SJSA1 (cell line): ENCODE results near the gene SMIM1. TPM values are rescaled to one million over a fixed set of nuclear protein-coding genes. Genes with fewer than 3 reads are reported as not detected.

Experiments
- DNase-seq, 2 experiments: peaks; one replicate each; pipeline ENCODE4 v3.0.0-alpha.2; 2015 to 2020; ENCODE audit warnings: low spot score in 2 of 2, low read depth in 1 of 2
- H3K27ac ChIP-seq: fragments of 250-450 bp; sonication (Bioruptor Pico); 2 replicates; pipeline ENCODE4 v1.5.1; 2020; ENCODE audit warnings: mild to moderate bottlenecking, moderate library complexity
- H3K27me3 ChIP-seq: fragments of 250-450 bp; sonication (Bioruptor Pico); replicated peaks from 2 replicates; pipeline ENCODE4 v1.5.1; 2020; ENCODE audit warnings: mild to moderate bottlenecking, moderate library complexity
- H3K36me3 ChIP-seq: fragments of 250-450 bp; sonication (Bioruptor Pico); 2 replicates; pipeline ENCODE4 v1.5.1; 2020; ENCODE audit warnings: mild to moderate bottlenecking
- H3K4me1 ChIP-seq: fragments of 250-450 bp; sonication (Bioruptor Pico); replicated peaks from 2 replicates; pipeline ENCODE4 v1.6.1; 2021; ENCODE audit warnings: mild to moderate bottlenecking
- H3K4me3 ChIP-seq: fragments of 250-450 bp; sonication (Bioruptor Pico); 2 replicates; pipeline ENCODE4 v1.5.1; 2020; ENCODE audit warnings: mild to moderate bottlenecking
- H3K9me3 ChIP-seq: fragments of 250-450 bp; sonication (Bioruptor Pico); replicated peaks from 2 replicates; pipeline ENCODE4 v1.5.1; 2020; ENCODE audit warnings: mild to moderate bottlenecking
- total RNA-seq: library from RNA; depleted of rRNA; stranded (reverse); fragments of >200 nt; shearing (Covaris generic); gene quantifications from 2 replicates; pipeline ENCODE4 v1.2.3, GENCODE V29; 2014

The SMIM1 gene
- total RNA-seq, 1 experiment from 2014 or later = not detected

DNA sequence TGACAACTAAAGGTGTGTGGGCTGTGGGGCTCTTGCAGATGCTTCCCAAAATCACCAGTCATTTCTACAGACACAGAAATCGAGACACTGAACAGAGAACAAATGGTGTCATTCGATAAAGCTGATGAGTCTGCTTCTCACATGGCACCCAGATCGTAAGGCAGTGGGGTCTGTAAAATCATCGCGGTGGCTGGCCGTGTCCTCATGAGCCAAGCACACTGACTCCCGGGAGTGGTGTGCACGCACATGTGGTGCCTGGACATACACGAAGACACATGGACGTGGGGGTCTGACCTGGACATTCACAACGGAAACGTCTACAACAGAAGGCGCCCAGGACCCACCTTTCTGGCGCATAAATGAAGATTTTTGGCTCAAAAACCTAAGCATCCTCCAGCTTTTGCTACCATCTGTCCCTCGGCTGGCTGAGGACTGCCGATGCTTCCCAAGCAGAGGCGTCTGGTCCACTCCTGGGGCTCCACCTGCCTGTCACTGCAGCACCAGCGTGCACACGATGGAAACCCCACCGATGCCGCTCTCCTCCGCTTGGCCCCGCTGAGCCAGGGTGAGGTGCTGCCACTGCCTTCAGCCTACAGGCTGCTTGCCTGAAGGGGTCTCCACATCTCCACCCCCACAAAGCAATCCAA is 6.8 kb downstream of the SMIM1 start:
- Histone ChIP-seq H3K4me1 (peaks cover 7% of the 10 kb centered on the region), H3K27me3 (no peaks in the 10 kb centered on the region), H3K4me3 (no peak overlapping the region), H3K36me3 (peaks cover 56% of the 10 kb centered on the region), H3K9me3 (no peaks in the 10 kb centered on the region), H3K27ac (no peak overlapping the region)
- no peak for DNase-seq

DNA sequence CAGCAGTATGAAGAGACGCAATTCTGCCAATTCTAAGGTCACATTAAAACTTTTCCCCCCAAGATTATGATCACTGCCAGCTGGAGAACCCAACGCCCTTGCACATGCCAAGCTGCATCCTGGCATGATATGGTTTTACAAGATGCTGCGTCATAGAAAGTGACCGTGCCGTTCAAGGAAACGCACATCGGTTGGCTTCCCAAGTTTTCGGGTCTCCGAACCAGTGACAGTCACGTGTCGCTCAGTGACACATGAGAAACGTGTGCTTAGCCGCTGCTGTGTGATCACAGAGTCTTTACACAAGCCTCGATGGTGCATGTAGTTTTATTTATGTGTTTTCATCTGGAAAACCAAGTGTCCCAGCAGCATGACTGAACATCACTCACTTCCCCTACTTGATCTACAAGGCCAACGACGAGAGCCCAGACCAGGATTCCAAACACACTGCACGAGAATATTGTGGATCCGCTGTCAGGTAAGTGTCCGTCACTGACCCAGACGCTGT is 7.4 kb downstream of the SMIM1 start:
- H3K4me3 ChIP-seq = no peak overlapping the region
- H3K27ac ChIP-seq = no peak overlapping the region
- H3K4me1 ChIP-seq = peaks cover 7% of the 10 kb centered on the region
- no peaks in the 10 kb centered on the region for H3K9me3 ChIP-seq
- H3K27me3 ChIP-seq = no peaks in the 10 kb centered on the region
- H3K36me3 ChIP-seq = peaks cover 61% of the 10 kb centered on the region
- no peak for DNase-seq

DNA sequence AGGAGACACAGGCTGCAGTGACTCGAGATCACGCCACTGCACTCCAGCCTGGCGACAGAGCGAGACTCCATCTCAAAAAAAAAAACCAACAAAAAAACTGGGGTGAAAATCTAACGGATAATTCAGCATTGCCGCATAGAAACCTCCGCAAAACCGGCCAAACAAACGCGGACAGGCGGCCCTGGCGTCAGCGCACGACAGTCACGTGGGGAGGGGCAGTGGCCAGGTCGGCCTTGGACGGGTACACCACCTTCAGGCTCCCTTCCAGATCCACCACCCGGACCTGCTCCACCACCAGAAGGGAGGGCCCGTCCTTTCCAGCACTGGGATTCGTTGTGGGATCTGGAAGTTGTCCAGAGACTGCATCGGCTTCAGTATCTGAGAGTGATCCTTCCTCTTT is 8.4 kb downstream of the SMIM1 start:
- Histone ChIP-seq H3K9me3 (no peaks in the 10 kb centered on the region), H3K27ac (no peak overlapping the region), H3K36me3 (peaks cover 71% of the 10 kb centered on the region), H3K4me1 (peaks cover under 1% of the 10 kb centered on the region), H3K27me3 (no peaks in the 10 kb centered on the region), H3K4me3 (no peak overlapping the region)
- DNase-seq = no peak

DNA sequence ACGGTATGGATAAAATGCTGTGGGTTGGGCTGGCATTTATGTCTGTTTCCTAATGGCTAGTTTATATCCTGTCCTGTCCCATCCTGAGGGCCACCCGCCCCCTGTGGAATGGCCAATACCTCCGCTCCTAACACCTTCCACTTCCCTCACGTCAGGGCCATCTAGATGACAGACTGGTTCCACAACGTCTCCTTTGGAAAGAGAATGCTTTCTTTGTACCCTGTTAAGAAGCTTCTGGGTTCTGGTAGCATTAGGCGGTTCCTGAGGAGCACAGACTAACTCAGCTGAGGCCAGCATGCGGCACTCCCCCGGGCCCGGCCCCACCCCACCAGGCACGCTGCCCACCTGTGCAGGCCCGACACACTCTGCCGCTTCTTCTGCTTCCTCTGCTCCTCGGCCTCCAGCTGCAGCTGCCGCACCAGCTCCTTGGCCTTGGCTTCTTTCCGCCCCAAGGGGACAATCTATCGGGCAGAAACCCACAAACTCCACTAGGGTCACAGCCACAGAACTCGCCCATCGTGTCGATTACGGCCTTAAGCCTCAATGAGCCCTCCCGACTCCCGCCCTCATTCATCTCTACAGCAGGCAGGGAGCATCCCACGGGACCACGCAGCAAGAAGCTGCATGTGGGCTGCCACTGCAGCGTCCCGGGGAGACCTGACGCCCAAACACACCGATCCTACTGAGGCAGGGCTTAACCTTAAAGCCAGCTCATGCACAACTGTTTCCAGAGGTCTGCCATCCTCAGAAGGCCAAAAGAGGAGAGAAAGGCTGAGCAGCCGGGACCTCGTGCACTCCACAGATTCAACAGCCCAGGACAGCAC is 11.3 kb downstream of the SMIM1 start:
- H3K9me3 ChIP-seq = no peaks in the 10 kb centered on the region
- H3K36me3 ChIP-seq = peaks cover 92% of the 10 kb centered on the region
- DNase-seq = no peak
- H3K4me1 ChIP-seq = no peaks in the 10 kb centered on the region
- H3K27me3 ChIP-seq = no peaks in the 10 kb centered on the region
- H3K4me3 ChIP-seq = no peak overlapping the region
- no peak overlapping the region for H3K27ac ChIP-seq

DNA sequence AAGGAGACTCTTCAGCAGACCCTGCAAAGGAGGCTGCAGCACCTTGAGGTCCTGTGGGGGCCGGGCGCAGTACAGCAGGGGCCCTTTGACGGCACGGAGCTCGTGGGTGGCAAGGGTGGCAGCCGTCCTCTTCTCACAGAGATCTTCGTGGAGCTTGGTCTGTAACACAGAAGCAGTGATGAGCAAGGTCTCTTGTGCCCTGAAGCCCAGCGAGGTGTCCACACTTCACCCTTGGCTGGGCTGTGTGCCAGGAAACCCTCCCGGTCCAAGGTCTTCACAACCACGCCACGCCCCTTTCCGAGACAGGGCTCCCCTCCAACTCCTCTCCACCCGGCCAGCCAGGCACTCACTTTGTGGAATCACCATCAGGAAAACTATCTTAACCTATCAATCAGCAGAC is 12.5 kb downstream of the SMIM1 start:
- no peaks in the 10 kb centered on the region for H3K27me3 ChIP-seq
- no peak overlapping the region for H3K4me3 ChIP-seq
- peaks cover 84% of the 10 kb centered on the region for H3K36me3 ChIP-seq
- DNase-seq = no peak
- H3K27ac ChIP-seq = no peak overlapping the region
- H3K4me1 ChIP-seq = no peaks in the 10 kb centered on the region
- no peaks in the 10 kb centered on the region for H3K9me3 ChIP-seq

DNA sequence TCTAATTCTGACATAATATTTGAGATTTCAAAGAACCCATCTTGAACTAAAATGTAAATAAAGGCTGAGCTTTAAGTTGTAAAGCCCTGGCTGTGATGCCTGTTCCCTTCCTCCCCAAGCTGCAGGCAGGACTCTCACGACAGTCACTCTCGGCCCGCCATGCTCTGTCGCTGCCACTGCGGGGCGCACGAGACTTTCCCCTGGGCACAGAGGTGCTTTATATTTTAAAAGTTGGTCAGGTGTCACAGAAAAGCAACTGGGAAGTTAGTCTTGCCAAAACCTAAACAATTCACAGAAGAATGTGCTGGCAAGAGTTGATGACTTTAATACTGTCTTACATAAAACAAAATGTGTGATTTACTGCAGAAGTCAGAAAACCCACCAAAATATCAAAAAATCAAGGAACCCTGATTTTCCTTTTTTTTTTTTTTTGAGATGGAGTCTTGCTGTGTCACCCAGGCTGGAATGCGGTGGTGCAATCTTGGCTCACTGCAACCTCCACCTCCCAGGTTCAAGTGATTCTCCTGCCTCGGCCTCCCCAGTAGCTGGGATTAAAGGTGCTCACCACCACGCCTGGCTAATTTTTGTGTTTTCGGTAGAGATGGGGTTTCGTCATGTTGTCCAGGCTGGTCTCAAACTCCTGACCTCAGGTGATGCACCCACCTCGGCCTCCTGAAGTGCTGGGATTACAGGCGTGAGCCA is 13.1 kb downstream of the SMIM1 start:
- H3K4me1 ChIP-seq = no peaks in the 10 kb centered on the region
- H3K9me3 ChIP-seq = no peaks in the 10 kb centered on the region
- DNase-seq = no peak
- peaks cover 79% of the 10 kb centered on the region for H3K36me3 ChIP-seq
- H3K27me3 ChIP-seq = no peaks in the 10 kb centered on the region
- H3K27ac ChIP-seq = no peak overlapping the region
- no peak overlapping the region for H3K4me3 ChIP-seq

DNA sequence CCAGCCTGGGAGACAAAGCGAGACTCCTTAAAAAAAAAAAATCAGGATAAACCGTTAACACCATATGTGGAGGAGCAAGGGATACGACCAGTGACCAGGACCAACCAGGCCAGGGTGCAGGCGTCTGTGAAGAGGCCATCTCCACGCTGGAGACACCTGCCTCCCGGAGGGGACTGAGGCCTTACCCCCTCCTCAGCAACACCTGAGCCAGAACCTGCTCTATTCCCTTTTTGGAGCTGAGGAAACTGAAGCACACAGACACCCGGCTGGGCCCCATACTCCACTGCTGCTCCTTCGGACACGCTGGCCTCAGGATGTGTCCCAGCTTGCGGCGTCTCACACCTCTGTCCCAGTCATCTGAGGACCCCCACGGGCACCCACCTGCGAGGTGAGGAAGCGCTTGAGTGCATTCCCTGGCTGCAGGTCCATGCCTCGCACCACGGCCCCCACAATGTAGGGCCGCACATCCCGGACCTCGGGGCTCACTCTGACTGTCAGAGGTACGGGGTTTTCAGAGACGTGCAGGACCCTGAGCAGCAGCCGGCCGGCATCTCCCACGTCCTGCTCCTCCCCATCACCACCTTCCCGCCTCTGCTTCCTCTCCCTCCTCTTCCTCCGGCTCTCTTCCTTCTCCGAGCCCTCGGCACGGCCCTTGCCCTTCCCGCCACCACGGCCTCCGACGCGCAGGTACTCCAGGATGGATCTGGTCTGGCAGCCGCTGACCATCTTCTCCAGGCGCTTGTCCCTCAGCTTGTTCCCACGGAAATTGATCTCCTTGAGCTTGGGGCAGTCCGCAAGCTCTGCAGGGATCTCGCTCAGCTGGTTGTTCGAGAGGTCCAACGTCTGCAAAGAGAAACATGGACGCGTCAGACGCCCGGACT is 14.2 kb downstream of the SMIM1 start:
- Histone ChIP-seq H3K4me3 (no peak overlapping the region), H3K27me3 (no peaks in the 10 kb centered on the region), H3K27ac (no peak overlapping the region), H3K9me3 (no peaks in the 10 kb centered on the region), H3K36me3 (peaks cover 69% of the 10 kb centered on the region), H3K4me1 (no peaks in the 10 kb centered on the region)
- DNase-seq = no peak

DNA sequence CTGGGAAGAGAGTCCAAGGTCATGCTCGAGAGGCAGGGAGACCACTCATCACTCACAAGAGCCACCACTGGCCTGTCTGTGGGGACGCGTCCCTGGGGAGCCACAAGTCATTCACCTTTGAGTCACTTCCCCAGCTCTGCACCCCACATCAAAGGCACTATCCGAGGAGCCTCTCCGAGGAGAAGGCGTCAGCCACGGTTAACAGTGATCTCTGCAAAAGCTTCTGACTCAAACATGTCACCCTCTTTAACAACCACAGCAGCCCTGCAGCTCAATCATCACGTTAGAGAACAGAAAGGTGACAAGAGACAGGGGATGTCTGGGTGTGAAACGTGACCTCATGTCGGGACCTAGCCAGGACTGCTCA is 14.8 kb downstream of the SMIM1 start:
- no peaks in the 10 kb centered on the region for H3K9me3 ChIP-seq
- peaks cover 67% of the 10 kb centered on the region for H3K36me3 ChIP-seq
- H3K27me3 ChIP-seq = no peaks in the 10 kb centered on the region

DNA sequence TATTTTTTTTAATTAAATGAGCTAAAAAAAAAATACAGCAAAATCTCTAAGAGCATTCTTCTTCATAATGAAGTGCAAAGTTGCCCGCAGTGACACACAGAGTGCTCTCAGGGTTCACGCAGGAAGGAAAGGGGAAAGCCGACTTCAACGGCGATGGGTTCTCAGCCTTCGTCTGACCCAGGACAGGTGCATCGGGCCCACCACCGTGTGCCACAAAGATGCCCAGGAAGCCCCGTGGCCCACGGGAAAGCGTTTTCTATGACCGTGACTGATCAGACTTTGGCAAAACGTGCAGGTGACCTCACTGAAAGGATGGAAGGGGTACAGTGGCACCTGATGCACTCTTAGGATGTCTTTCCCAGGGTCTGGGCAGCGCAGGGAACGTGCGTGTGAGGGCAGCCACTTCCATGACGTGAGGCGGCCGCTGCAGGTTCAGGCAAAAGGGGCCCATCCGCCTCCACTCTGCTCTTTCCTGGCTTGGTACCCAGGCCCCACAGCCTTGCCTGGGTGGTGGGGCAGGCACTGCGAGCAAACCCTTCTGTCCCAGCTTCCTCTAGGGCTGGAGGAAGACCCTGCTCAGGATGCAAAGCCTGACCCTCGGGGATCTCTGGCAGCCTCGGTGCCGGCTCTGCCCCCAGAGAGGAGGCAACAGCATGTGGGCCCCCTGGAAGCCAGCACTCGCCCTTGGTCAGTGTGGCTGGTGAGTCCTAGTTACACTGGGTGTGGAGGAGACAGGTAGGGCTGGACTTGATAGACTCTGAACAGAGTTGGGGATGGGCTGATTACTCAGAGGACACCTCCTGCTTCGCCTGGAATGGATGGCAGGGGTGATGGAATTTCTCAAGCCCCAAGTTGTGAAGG is 15.4 kb downstream of the SMIM1 start:
- Histone ChIP-seq H3K27ac (no peak overlapping the region), H3K9me3 (no peaks in the 10 kb centered on the region), H3K4me1 (no peaks in the 10 kb centered on the region), H3K4me3 (no peak overlapping the region), H3K36me3 (peaks cover 66% of the 10 kb centered on the region), H3K27me3 (no peaks in the 10 kb centered on the region)
- DNase-seq = no peak

More for the DNA sequence above, 14.8 kb downstream of the SMIM1 start:
- Histone ChIP-seq H3K4me3 (no peak overlapping the region), H3K27ac (no peak overlapping the region), H3K4me1 (no peaks in the 10 kb centered on the region)
- no peak for DNase-seq

DNA sequence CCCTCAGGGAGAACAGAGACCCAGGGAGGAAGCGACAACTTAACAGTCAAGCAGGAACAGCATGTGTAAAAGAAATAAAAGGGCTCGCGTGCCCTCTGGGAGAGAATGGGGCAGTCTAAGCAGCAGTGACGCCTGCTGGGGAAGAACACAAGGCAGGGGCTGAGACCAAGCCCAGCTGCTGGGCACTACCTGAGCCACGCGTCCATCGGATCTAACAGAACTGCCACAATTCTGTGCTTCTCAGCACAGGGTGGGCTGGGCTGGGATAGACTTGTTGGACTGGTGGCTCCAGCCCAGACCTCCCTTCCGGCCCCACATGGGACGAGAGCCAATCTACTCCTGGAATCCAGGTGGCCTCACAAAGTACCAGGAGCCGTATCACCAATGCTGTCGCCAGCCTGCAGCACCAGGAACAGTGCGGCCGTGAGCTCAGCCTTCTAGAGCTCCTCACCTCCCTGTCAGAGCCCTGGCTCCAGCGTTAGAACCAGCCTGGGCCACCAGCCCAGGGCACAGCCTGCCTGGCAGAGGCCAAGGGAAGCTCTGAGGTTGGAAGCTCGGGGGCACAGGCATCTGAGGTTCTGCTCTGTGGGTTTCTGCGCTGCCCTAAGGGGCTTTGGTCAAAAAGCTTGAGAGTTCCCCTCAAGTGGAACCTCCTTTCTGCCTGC is 16.3 kb downstream of the SMIM1 start:
- DNase-seq = no peak
- no peaks in the 10 kb centered on the region for H3K27me3 ChIP-seq
- peaks cover 69% of the 10 kb centered on the region for H3K36me3 ChIP-seq
- peaks cover under 1% of the 10 kb centered on the region for H3K4me1 ChIP-seq
- no peak overlapping the region for H3K27ac ChIP-seq
- no peaks in the 10 kb centered on the region for H3K9me3 ChIP-seq
- no peak overlapping the region for H3K4me3 ChIP-seq

DNA sequence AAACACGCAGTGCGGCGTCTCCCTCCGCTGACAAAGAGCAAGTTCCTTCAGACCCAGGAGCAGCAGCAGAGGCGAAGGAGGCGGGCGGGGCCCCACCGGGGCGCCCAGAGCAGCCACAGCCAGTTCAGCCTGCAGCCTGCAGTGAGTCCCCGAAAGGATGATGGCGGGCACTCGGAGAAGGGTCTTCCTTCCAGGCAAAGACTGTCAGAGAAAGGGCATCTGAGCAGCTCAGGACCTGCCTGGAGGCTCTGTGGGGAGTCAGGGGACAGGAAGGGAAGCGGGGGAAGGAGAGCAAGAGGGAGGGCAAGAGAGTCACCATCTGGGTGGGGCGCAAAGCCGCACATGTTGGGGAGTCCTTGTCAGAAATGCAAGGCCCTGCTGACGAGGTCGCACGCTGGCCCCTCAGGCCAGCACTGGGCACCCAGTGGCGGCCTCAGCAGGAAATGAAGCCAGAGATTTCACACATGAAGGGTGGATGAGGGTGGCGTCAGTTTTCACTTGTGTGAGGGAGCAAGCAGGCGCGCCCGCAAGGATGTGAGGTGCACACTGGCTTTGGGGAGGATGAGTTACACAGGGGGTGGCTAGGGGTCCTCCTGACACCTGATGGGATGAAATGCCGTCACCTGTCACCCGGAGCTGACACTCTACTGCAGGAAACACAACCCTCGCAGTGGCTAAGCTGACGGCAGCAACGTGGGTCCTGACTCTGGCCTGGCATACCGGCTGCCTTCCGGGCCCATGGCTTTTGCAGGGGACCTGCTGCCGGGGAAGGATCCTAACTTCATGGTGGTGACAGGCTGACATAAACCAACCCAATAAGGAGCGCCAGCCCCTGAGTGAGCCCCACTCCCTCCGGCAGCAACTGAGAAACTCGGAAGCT is 17.1 kb downstream of the SMIM1 start:
- Histone ChIP-seq H3K4me3 (no peak overlapping the region), H3K36me3 (peaks cover 66% of the 10 kb centered on the region), H3K4me1 (peaks cover 3% of the 10 kb centered on the region), H3K27me3 (no peaks in the 10 kb centered on the region), H3K9me3 (no peaks in the 10 kb centered on the region), H3K27ac (no peak overlapping the region)
- no peak for DNase-seq
